H1 (cell line): ENCODE measurements around the gene CSAD. TPM values are rescaled to one million over a fixed set of nuclear protein-coding genes. Genes with fewer than 3 reads are reported as not detected.

Experiments used
- BCL11A ChIP-seq, 2 experiments: IDR thresholded peaks; one replicate each; pipeline ENCODE4 v1.6.1; 2011; ENCODE audit warnings: low read depth in 2 of 2, low read length in 2 of 2, mild to moderate bottlenecking in 2 of 2
- BRCA1 ChIP-seq: IDR thresholded peaks from 2 replicates; pipeline ENCODE4 v1.6.1; 2012; ENCODE audit warnings: low read depth, low read length, improper control_type of control experiment
- CBX5 ChIP-seq: fragments of 300-800, 300-1000 bp; sonication (generic); IDR thresholded peaks from 2 replicates; pipeline ENCODE4 v1.7.1; 2016; ENCODE audit warnings: antibody characterized with exemption, low read length, low read depth
- CHD2 ChIP-seq: IDR thresholded peaks from 2 replicates; pipeline ENCODE4 v1.6.1; 2012; ENCODE audit warnings: low read length, improper control_type of control experiment
- EP300 ChIP-seq, 2 experiments: IDR thresholded peaks; 1 replicate in 1 of 2; 2 replicates in 1 of 2; pipeline ENCODE4 v1.6.1; 2011 to 2012; ENCODE audit warnings: low read depth in 2 of 2, low read length in 2 of 2, mild to moderate bottlenecking in 2 of 2, borderline replicate concordance in 1 of 2, inconsistent platforms in 1 of 2, moderate library complexity in 1 of 2
- KDM5A ChIP-seq: fragments of 200-600 bp; IDR thresholded peaks from 2 replicates; pipeline ENCODE4 v1.7.1; 2012; ENCODE audit warnings: mild to moderate bottlenecking, low read length, inconsistent platforms, mixed read lengths
- MAFK ChIP-seq: IDR thresholded peaks from 2 replicates; pipeline ENCODE4 v1.6.1; 2012; ENCODE audit warnings: low read depth, mild to moderate bottlenecking, improper control_type of control experiment, low read length
- POLR2A ChIP-seq, 2 experiments: IDR thresholded peaks; 1 replicate in 1 of 2; 2 replicates in 1 of 2; pipeline ENCODE4 v1.6.1; 2011; ENCODE audit warnings: low read depth in 2 of 2, low read length in 2 of 2, mild to moderate bottlenecking in 2 of 2; ENCODE audit errors: control extremely low read depth in 1 of 2
- POLR2AphosphoS5 ChIP-seq: IDR thresholded peaks from 2 replicates; pipeline ENCODE4 v1.6.1; 2011; ENCODE audit warnings: low read depth, low read length
- RNF2 ChIP-seq: fragments of 200-900, 300-1000 bp; sonication (generic); IDR thresholded peaks from 2 replicates; pipeline ENCODE4 v1.7.1; 2016; ENCODE audit warnings: borderline replicate concordance, low read depth, mild to moderate bottlenecking, antibody characterized with exemption, low read length; ENCODE audit not compliant: poor library complexity, severe bottlenecking; ENCODE audit errors: missing control alignments
- SAP30 ChIP-seq: fragments of 300-600 bp; sonication (generic); IDR thresholded peaks from 2 replicates; pipeline ENCODE4 v1.7.1; 2012; ENCODE audit warnings: low read length, moderate library complexity, mild to moderate bottlenecking, inconsistent platforms; ENCODE audit not compliant: insufficient read depth, insufficient replicate concordance
- SIN3A ChIP-seq, 2 experiments: IDR thresholded peaks in 1 of 2; conservative IDR thresholded peaks in 1 of 2; 2 replicates each; pipeline ENCODE4 v1.6.1; 2011 to 2012; ENCODE audit warnings: low read length in 2 of 2, improper control_type of control experiment in 1 of 2, low read depth in 1 of 2, mild to moderate bottlenecking in 1 of 2
- SIRT6 ChIP-seq: IDR thresholded peaks from one replicate; pipeline ENCODE4 v1.7.1; 2012; ENCODE audit warnings: low read length, inconsistent platforms
- SP1 ChIP-seq: IDR thresholded peaks from 2 replicates; pipeline ENCODE4 v1.6.1; 2011; ENCODE audit warnings: low read depth, low read length
- SP2 ChIP-seq: IDR thresholded peaks from 2 replicates; pipeline ENCODE4 v1.6.1; 2012; ENCODE audit warnings: mild to moderate bottlenecking, low read length, inconsistent platforms
- TAF1 ChIP-seq: IDR thresholded peaks from 2 replicates; pipeline ENCODE4 v1.6.1; 2011; ENCODE audit warnings: mild to moderate bottlenecking, low read depth, low read length
- TCF12 ChIP-seq: IDR thresholded peaks from 2 replicates; pipeline ENCODE4 v1.6.1; 2011; ENCODE audit warnings: low read depth, mild to moderate bottlenecking, low read length
- TEAD4 ChIP-seq: IDR thresholded peaks from 2 replicates; pipeline ENCODE4 v1.6.1; 2012; ENCODE audit warnings: low read depth, low read length, inconsistent platforms, mixed read lengths
- ZNF274 ChIP-seq: IDR thresholded peaks from 2 replicates; pipeline ENCODE4 v1.7.0; 2012; ENCODE audit warnings: low read length, borderline replicate concordance; ENCODE audit errors: extremely low read depth
- polyA plus RNA-seq, 7 experiments: library from polyadenylated mRNA; depleted of rRNA in 3 of 7; stranded (reverse) in 5 of 7; unstranded in 2 of 7; fragments of >200 nt in 5 of 7; fragments of 200-250 nt in 2 of 7; gene quantifications; 1 replicate in 5 of 7; 2 replicates in 1 of 7; 4 replicates in 1 of 7; pipeline versions ENCODE4 v1.2.1 to v1.2.3, GENCODE V29; 2011 to 2013; ENCODE audit warnings: missing spikeins in 2 of 7, mixed read lengths in 2 of 7
- total RNA-seq: library from RNA; stranded (reverse); fragmentation: NEBNext Ultra II Directional; extraction: Animal tissue kit (Norgen Biotek cat#: 25700); gene quantifications from 2 replicates; pipeline ENCODE4 v1.2.1, GENCODE V29; 2021
- TF ChIP-seq, protein P1 (sequence below), 3 experiments: IDR thresholded peaks; 1 replicate in 2 of 3; 2 replicates in 1 of 3; pipeline versions ENCODE4 v1.5.1 to v1.6.1; 2011; ENCODE audit warnings: low read length in 3 of 3, mild to moderate bottlenecking in 3 of 3, inconsistent platforms in 2 of 3, low read depth in 1 of 3, moderate library complexity in 1 of 3; ENCODE audit not compliant: insufficient read depth in 1 of 3; ENCODE audit errors: control extremely low read depth in 1 of 3

CSAD gene
- total and polyA plus RNA-seq, 2 of the 8 experiments (the other 6 are each of a cell fraction or from before 2014, with no cell fraction given): 8.8 to 11.3 TPM

DNA sequence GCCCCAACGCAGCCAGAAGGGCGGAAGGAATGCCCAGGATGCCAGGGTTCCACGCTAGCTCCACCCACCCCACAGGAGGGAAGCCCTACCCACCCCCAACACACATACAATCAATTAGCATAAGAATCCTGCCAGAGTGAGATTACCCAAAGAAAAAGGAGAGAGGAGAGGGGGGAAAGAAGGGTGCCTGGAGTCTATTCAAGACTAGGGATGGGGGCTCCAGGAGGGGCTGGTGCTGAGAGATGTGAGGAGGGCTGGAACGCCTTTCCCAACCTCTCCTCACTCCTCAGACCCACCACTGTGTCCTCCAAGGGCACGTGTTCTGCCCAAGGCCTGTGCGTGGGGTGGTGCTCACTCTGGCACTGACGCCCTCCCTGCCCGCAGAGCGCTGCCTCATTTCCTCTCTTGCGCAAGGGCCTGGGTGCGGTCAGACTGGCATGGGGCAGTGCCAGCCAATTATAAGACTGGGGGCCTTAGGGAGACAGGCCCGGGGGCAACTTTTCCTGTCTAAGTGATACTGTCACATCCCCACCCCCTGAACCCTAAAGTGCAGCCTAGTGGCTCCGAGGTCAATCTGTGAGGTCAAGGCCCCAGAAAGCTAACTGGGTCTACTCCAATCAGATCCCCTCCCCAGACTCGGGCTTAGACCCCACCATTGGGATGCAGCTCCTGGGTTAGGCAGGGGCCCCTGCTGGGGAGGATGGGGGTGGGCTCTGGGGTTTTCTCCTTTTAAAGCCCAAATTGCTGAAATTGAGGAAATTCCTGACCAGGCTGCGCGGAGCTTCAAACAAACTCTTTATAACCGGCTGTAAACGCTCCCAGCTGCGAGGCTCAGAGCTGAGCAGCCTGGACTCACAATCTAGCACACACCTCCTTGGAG is 36.6 kb upstream of the CSAD start (continued):
- TF ChIP-seq, protein P1, sequence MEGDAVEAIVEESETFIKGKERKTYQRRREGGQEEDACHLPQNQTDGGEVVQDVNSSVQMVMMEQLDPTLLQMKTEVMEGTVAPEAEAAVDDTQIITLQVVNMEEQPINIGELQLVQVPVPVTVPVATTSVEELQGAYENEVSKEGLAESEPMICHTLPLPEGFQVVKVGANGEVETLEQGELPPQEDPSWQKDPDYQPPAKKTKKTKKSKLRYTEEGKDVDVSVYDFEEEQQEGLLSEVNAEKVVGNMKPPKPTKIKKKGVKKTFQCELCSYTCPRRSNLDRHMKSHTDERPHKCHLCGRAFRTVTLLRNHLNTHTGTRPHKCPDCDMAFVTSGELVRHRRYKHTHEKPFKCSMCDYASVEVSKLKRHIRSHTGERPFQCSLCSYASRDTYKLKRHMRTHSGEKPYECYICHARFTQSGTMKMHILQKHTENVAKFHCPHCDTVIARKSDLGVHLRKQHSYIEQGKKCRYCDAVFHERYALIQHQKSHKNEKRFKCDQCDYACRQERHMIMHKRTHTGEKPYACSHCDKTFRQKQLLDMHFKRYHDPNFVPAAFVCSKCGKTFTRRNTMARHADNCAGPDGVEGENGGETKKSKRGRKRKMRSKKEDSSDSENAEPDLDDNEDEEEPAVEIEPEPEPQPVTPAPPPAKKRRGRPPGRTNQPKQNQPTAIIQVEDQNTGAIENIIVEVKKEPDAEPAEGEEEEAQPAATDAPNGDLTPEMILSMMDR (IDR thresholded peaks at IDR 0.05; ENCODE audit: control extremely low read depth in 1 of 3, insufficient read depth in 1 of 3, low read depth in 1 of 3, low read length in 3 of 3): no peak
- TF ChIP-seq POLR2A (IDR thresholded peaks at IDR 0.05; ENCODE audit: control extremely low read depth in 1 of 2, low read depth in 2 of 2, low read length in 2 of 2) (peak in 1 of 2 experiments; percentile 62; a peak in 1 of 3 replicates), RNF2 (no peak), TAF1 (peak; percentile 40; the same call in 1 of the 2 replicates), KDM5A (no peak), EP300 (IDR thresholded peaks at IDR 0.05; ENCODE audit: borderline replicate concordance in 1 of 2, low read depth in 2 of 2, low read length in 2 of 2) (no peak; a peak in 1 of 3 replicates), TEAD4 (peak; percentile 59; the same call in 1 of the 2 replicates), POLR2AphosphoS5 (peak; percentile 47; the same call in 1 of the 2 replicates), BRCA1 (no peak), CBX5 (no peak), SIN3A (conservative IDR thresholded peaks at IDR 0.05 in 1 of 2, IDR thresholded peaks at IDR 0.05 in 1 of 2; ENCODE audit: low read depth in 1 of 2, low read length in 2 of 2) (peak; percentile 35 to 38; a peak in 2 of 4 replicates), SAP30 (no peak), TCF12 (0 out of 2 replicates have a peak, but pooled peaks have one; percentile 15), CHD2 (no peak), ZNF274 (no peak), BCL11A (IDR thresholded peaks at IDR 0.05; ENCODE audit: low read depth in 2 of 2, low read length in 2 of 2) (no peak), MAFK (no peak), SP2 (no peak), SP1 (peak; percentile 84; the same call in 1 of the 2 replicates), SIRT6 (no peak)
